ENCODE data around the gene PDXK.

Gene PDXK

GRCh38 chr21:43794857-43795256, 75.9 kb downstream of the PDXK start (continued):
- TF ChIP-seq TSHZ2 (CRISPR knock-in tag; IDR thresholded peaks at IDR 0.05) (no peak), SNAI2 (CRISPR knock-in tag; IDR thresholded peaks at IDR 0.05) (no peak), ZNF70 (CRISPR knock-in tag; IDR thresholded peaks at IDR 0.05) (no peak), ZNF565 (CRISPR knock-in tag; conservative IDR thresholded peaks at IDR 0.05; ENCODE audit: low read depth) (no peak)

GRCh38 chr21:43797415-43797814, 78.5 kb downstream of the PDXK start:
- no peak for ATAC-seq
- TF ChIP-seq ZNF70 (CRISPR knock-in tag; IDR thresholded peaks at IDR 0.05), result no peak
- no peak for TF ChIP-seq ZFP30 (CRISPR knock-in tag; IDR thresholded peaks at IDR 0.05)
- no peak for TF ChIP-seq CSDC2 (CRISPR knock-in tag; IDR thresholded peaks at IDR 0.05)
- no peak for TF ChIP-seq OSR1 (CRISPR knock-in tag; IDR thresholded peaks at IDR 0.05)
- no peak for TF ChIP-seq TSHZ2 (CRISPR knock-in tag; IDR thresholded peaks at IDR 0.05)
- TF ChIP-seq ISL1 (CRISPR knock-in tag; IDR thresholded peaks at IDR 0.05), result no peak
- no peak for TF ChIP-seq ARNTL (CRISPR knock-in tag; IDR thresholded peaks at IDR 0.05; ENCODE audit: borderline replicate concordance, low read depth)
- no peak for TF ChIP-seq PATZ1 (CRISPR knock-in tag; IDR thresholded peaks at IDR 0.05; ENCODE audit: borderline replicate concordance)

GRCh38 chr21:43797925-43798715, 79.2 kb downstream of the PDXK start:
- ATAC-seq, result no peak
- no peak for TF ChIP-seq BACH2 (CRISPR knock-in tag; IDR thresholded peaks at IDR 0.05; ENCODE audit: borderline replicate concordance)
- TF ChIP-seq ZFP30 (CRISPR knock-in tag; IDR thresholded peaks at IDR 0.05), result no peak
- TF ChIP-seq CSDC2 (CRISPR knock-in tag; IDR thresholded peaks at IDR 0.05), result no peak
- no peak for TF ChIP-seq TOX (CRISPR knock-in tag; IDR thresholded peaks at IDR 0.05; ENCODE audit: borderline replicate concordance)
- no peak for TF ChIP-seq RARB (CRISPR knock-in tag; IDR thresholded peaks at IDR 0.05)
- TF ChIP-seq ZNF565 (CRISPR knock-in tag; conservative IDR thresholded peaks at IDR 0.05; ENCODE audit: low read depth), result no peak
- no peak for TF ChIP-seq PATZ1 (CRISPR knock-in tag; IDR thresholded peaks at IDR 0.05; ENCODE audit: borderline replicate concordance)
- no peak for TF ChIP-seq ISL1 (CRISPR knock-in tag; IDR thresholded peaks at IDR 0.05)
- no peak for TF ChIP-seq ESRRG (CRISPR knock-in tag; IDR thresholded peaks at IDR 0.05)
- no peak for TF ChIP-seq ZFP3 (CRISPR knock-in tag; IDR thresholded peaks at IDR 0.05)
- no peak for TF ChIP-seq TSHZ2 (CRISPR knock-in tag; IDR thresholded peaks at IDR 0.05)
- TF ChIP-seq GLIS3 (CRISPR knock-in tag; IDR thresholded peaks at IDR 0.05), result no peak
- TF ChIP-seq ZNF70 (CRISPR knock-in tag; IDR thresholded peaks at IDR 0.05), result no peak
- TF ChIP-seq OSR1 (CRISPR knock-in tag; IDR thresholded peaks at IDR 0.05), result no peak
- no peak for TF ChIP-seq ZNF8 (CRISPR knock-in tag; IDR thresholded peaks at IDR 0.05)
- no peak for TF ChIP-seq TCF4 (CRISPR knock-in tag; IDR thresholded peaks at IDR 0.05; ENCODE audit: borderline replicate concordance)

Measured in SK-N-SH treated with all-trans-retinoic acid at 6 μM for 48 hours (cell line).